VCaP (cell line): Measurements from ENCODE around the gene CYP2D6.
"Not testable (repeated sequence)": the region's sequence is repeated elsewhere in the genome, so short reads cannot be mapped to it uniquely, and the experiment has no call there.

ENCODE experiments used
- H3K27ac ChIP-seq: fragments of 450-650 bp; 2 replicates; pipeline ENCODE4 v1.5.1; 2017
- CTCF ChIP-seq: fragments of 450-650 bp; conservative IDR thresholded peaks from 2 replicates; pipeline ENCODE4 v1.5.1; 2017; ENCODE audit warnings: mild to moderate bottlenecking, moderate library complexity

The CYP2D6 gene

GRCh38 chr22:42134100-42135020 lies 3.8 kb upstream of the CYP2D6 start:
- H3K27ac ChIP-seq, result no peak overlapping the region
- TF ChIP-seq CTCF, result no peak

GRCh38 chr22:42132457-42132856 lies 1.8 kb upstream of the CYP2D6 start:
- H3K27ac ChIP-seq, result no peak overlapping the region
- TF ChIP-seq CTCF, result no peak

- no peak for TF ChIP-seq CTCF
- no peak overlapping the region for H3K27ac ChIP-seq
These were observed 952 bp upstream of the CYP2D6 start for GRCh38 chr22:42131562-42131961.

GRCh38 chr22:42130182-42130581 lies 428 bp downstream of the CYP2D6 start:
- not testable (repeated sequence) for H3K27ac ChIP-seq

- not testable (repeated sequence) for H3K27ac ChIP-seq
These were observed 1.6 kb downstream of the CYP2D6 start for GRCh38 chr22:42128776-42129694.

- not testable (repeated sequence) for H3K27ac ChIP-seq
These were observed 2.6 kb downstream of the CYP2D6 start for GRCh38 chr22:42128007-42128406.

GRCh38 chr22:42127606-42128005 lies 3.0 kb downstream of the CYP2D6 start:
- TF ChIP-seq CTCF, result no peak
- no peak overlapping the region for H3K27ac ChIP-seq

GRCh38 chr22:42123529-42123928 lies 7.1 kb downstream of the CYP2D6 start:
- H3K27ac ChIP-seq, result not testable (repeated sequence)

GRCh38 chr22:42120231-42121021 lies 10.2 kb downstream of the CYP2D6 start:
- not testable (repeated sequence) for H3K27ac ChIP-seq
